A549 (cell line): ENCODE data around the gene STAG3. TPM values are rescaled to one million over a fixed set of nuclear protein-coding genes. Genes with fewer than 3 reads are reported as not detected.

Source experiments
- ATAC-seq, 2 experiments: fragments of 200-7000 bp in 1 of 2; fragments of >200 bp in 1 of 2; cut with Nextera tagmentation in 1 of 2; cut with Tn5 transposase in 1 of 2; 3 replicates each; pipeline versions ENCODE4 v1.8.0 to v1.9.1; 2018 to 2020; ENCODE audit warnings: mild to moderate bottlenecking in 1 of 2, moderate library complexity in 1 of 2
- CTCF ChIA-PET: fragments of 300-600 bp; sonication (Branson Sonifier 250); formaldehyde crosslinking; extraction: SDS; loops from one replicate; lab custom pipeline; 2021; ENCODE audit warnings: antibody characterized with exemption, inconsistent platforms; lab: Yijun Ruan, JAX
- POLR2A ChIA-PET: fragments of 350-600 bp; formaldehyde crosslinking; extraction: SDS; loops from one replicate; lab custom pipeline; 2021; ENCODE audit warnings: antibody characterized with exemption, inconsistent platforms; lab: Yijun Ruan, JAX
- DNase-seq, 2 experiments: peaks; one replicate each; pipeline versions ENCODE4 v3.0.0 to v3.0.0-alpha.2; 2011 to 2016; ENCODE audit warnings: low read depth in 1 of 2, low spot score in 1 of 2
- FAIRE-seq: peaks from 2 replicates; lab custom pipeline; 2011; peaks lifted over from hg19 to GRCh38; lab: Jason Lieb, UNC
- H3K27ac ChIP-seq, 2 experiments: fragments of >200 bp; sonication (Bioruptor Twin); formaldehyde crosslinking; 3 replicates each; pipeline ENCODE4 v1.5.1; 2016 to 2017
- H3K4me1 ChIP-seq: fragments of >200 bp; sonication (Bioruptor Twin); formaldehyde crosslinking; 3 replicates; pipeline ENCODE4 v1.6.1; 2016
- H3K4me2 ChIP-seq: fragments of >200 bp; sonication (Bioruptor Twin); formaldehyde crosslinking; 3 replicates; pipeline ENCODE4 v1.6.1; 2016
- H3K4me3 ChIP-seq: fragments of >200 bp; sonication (Bioruptor Twin); formaldehyde crosslinking; 3 replicates; pipeline ENCODE4 v1.5.1; 2016
- H3K9me3 ChIP-seq: fragments of >200 bp; sonication (Bioruptor Twin); formaldehyde crosslinking; 3 replicates; pipeline ENCODE4 v1.6.1; 2016
- CBX2 ChIP-seq: fragments of 200-600 bp; sonication (generic); IDR thresholded peaks from 2 replicates; pipeline ENCODE4 v1.6.1; 2016; ENCODE audit warnings: low read depth, mild to moderate bottlenecking, borderline replicate concordance
- CBX8 ChIP-seq: fragments of 200-600 bp; sonication (generic); IDR thresholded peaks from 2 replicates; pipeline ENCODE4 v1.6.1; 2016
- EHMT2 ChIP-seq: fragments of 200-600 bp; sonication (generic); IDR thresholded peaks from 2 replicates; pipeline ENCODE4 v1.6.1; 2016; ENCODE audit warnings: antibody characterized with exemption, low read depth, mild to moderate bottlenecking, moderate library complexity
- HDAC2 ChIP-seq: fragments of 200-600 bp; sonication (generic); IDR thresholded peaks from 2 replicates; pipeline ENCODE4 v1.6.1; 2016
- HEYL ChIP-seq: fragments of 250-450 bp; sonication (Bioruptor Pico); IDR thresholded peaks from 2 replicates; pipeline ENCODE4 v1.8.0; 2021; ENCODE audit warnings: mild to moderate bottlenecking, moderate library complexity
- HOXB5 ChIP-seq: fragments of 250-450 bp; sonication (Bioruptor Pico); IDR thresholded peaks from 2 replicates; pipeline ENCODE4 v1.5.0; 2020; ENCODE audit warnings: mild to moderate bottlenecking, moderate library complexity
- MAFK ChIP-seq: fragments of 450-650 bp; IDR thresholded peaks from 2 replicates; pipeline ENCODE4 v1.6.1; 2014; ENCODE audit not compliant: partially characterized antibody
- MYC ChIP-seq: IDR thresholded peaks from 2 replicates; pipeline ENCODE4 v1.6.1; 2012; ENCODE audit warnings: mild to moderate bottlenecking, inconsistent platforms, low read length, improper control_type of control experiment, borderline replicate concordance
- PHF8 ChIP-seq: fragments of 200-600 bp; sonication (generic); IDR thresholded peaks from 2 replicates; pipeline ENCODE4 v1.6.1; 2016; ENCODE audit warnings: low read depth, mild to moderate bottlenecking, antibody characterized with exemption, moderate library complexity, borderline replicate concordance
- SMC3 ChIP-seq: fragments of >200 bp; sonication (Bioruptor Twin); formaldehyde crosslinking; IDR thresholded peaks from 3 replicates; pipeline ENCODE4 v1.6.1; 2018; ENCODE audit warnings: inconsistent platforms
- SREBF2 ChIP-seq: fragments of 450-650 bp; IDR thresholded peaks from 2 replicates; pipeline ENCODE4 v1.6.1; 2014; ENCODE audit warnings: mild to moderate bottlenecking, moderate library complexity
- ZNF302 ChIP-seq: fragments of 250-450 bp; sonication (Bioruptor Pico); IDR thresholded peaks from 2 replicates; pipeline ENCODE4 v1.9.0; 2021; ENCODE audit warnings: inconsistent platforms, mild to moderate bottlenecking, moderate library complexity
- WGBS: methylation state at CpG from one replicate; pipeline ENCODE4 v1.1.6; 2017; ENCODE audit errors: missing lambda C conversion rate; 5-methylcytosine and 5-hydroxymethylcytosine counted together
- polyA plus RNA-seq, 4 experiments: library from polyadenylated mRNA; depleted of rRNA in 3 of 4; stranded (reverse); fragments of >200 nt; fragmentation: RNase III in 1 of 4; extraction: RNeasy Plus Mini Kit Qiagen cat#74134 plus additional on column Dnase treatment in 1 of 4; gene quantifications; 2 replicates in 3 of 4; 3 replicates in 1 of 4; pipeline ENCODE4 v1.2.3, GENCODE V29; 2011 to 2017
- TF ChIP-seq, protein P1 (sequence below): fragments of >200 bp; sonication (Bioruptor Twin); formaldehyde crosslinking; IDR thresholded peaks from 3 replicates; pipeline ENCODE4 v1.6.1; 2016
- TF ChIP-seq, protein P2 (sequence below): IDR thresholded peaks from 2 replicates; pipeline ENCODE4 v1.6.1; 2012
- TF ChIP-seq, protein P3 (sequence below): fragments of 450-650 bp; IDR thresholded peaks from 2 replicates; pipeline ENCODE4 v1.6.1; 2014; ENCODE audit warnings: antibody characterized with exemption

Gene STAG3
- polyA plus RNA-seq, 2 of the 4 experiments (the other 2 are of a cell fraction), result 0.25 to 0.50 TPM

DNA sequence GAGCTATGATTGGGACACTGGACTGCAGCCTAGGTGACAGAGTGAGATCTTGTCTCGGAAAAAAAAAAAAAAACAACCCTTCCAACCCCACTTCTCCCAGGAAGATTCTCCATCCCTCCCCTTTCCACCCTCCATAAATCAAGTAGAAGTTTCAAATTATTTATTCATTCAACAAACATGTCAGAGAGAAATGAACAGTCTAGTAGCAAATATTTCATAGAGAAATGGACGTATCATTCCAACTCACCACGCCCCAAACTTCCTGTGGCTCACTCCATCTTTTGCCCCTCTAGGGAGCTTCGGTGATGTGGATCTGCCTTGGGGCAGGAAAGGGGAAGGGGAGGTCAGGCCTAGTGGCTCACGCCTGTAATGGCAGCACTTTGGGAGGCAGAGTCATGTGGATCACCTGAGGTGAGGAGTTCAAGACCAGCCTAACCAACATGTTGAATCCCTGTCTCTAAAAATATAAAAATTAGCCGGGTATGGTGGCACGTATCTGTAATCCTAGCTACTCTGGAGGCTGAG lies 18.6 kb upstream of the STAG3 start:
- no peak for FAIRE-seq
- H3K4me2 ChIP-seq, result peak overlapping the region; percentile 100
- 66% methylated on average over 7 of the region's 7 CpGs for WGBS
- H3K27ac ChIP-seq, result peak overlapping the region; percentile 83 to 96
- TF ChIP-seq SMC3, result no peak
- TF ChIP-seq HEYL, result no peak
- TF ChIP-seq CBX2, result no peak
- TF ChIP-seq, protein P1, sequence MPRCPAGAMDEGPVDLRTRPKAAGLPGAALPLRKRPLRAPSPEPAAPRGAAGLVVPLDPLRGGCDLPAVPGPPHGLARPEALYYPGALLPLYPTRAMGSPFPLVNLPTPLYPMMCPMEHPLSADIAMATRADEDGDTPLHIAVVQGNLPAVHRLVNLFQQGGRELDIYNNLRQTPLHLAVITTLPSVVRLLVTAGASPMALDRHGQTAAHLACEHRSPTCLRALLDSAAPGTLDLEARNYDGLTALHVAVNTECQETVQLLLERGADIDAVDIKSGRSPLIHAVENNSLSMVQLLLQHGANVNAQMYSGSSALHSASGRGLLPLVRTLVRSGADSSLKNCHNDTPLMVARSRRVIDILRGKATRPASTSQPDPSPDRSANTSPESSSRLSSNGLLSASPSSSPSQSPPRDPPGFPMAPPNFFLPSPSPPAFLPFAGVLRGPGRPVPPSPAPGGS, result no peak
- TF ChIP-seq MYC, result no peak
- no peak for TF ChIP-seq PHF8
- TF ChIP-seq ZNF302 (CRISPR knock-in tag), result no peak
- no peak for TF ChIP-seq CBX8
- TF ChIP-seq, all 56 proteins: peak for 0
- ChIA-PET CTCF (interaction anchor here (0.9 to 23.1 kb wide), 6 partner anchors 8 to 58 kb away, joined by 3 to 245 read pairs (median 4); partner anchors contain the start of gene GAL3ST4), POLR2A (interaction anchor here (0.6 to 1.1 kb wide), 2 partner anchors 10 to 189 kb away, joined by 3 to 13 read pairs; partner anchors contain the start of gene LAMTOR4)
- DNase-seq (peak in 1 of 2 experiments; percentile 41), ATAC-seq (peak in 1 of 2 experiments; percentile 2; a peak in 1 of 6 replicates)
- H3K4me1 ChIP-seq, result peaks cover 40% of the 10 kb centered on the region
- peak overlapping the region; percentile 90 for H3K4me3 ChIP-seq
- H3K9me3 ChIP-seq, result no peaks in the 10 kb centered on the region

DNA sequence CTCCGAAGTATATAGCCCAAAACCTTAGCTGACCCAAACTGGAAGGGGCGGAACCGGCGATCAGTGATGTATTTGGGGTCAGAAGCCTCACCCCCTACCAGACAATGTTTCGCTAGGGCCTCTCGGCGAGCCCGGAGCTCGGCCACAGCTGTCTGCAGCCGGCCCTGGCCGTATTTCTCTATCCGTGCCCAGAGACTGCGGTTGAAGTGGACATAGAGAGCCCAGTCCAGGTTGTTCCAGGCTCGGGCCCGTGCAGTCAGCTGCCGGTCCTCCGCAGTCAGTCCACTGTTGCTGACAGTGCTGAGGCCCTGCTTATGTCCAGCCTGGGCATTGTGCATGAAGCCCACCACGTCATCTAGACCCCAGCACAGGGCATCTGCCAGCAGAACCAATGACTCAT lies 17.7 kb upstream of the STAG3 start:
- H3K27ac ChIP-seq, result no peak overlapping the region
- peaks cover 31% of the 10 kb centered on the region for H3K4me1 ChIP-seq
- ATAC-seq, result no peak
- 87% methylated on average over 13 of the region's 18 CpGs for WGBS
- FAIRE-seq, result no peak
- H3K4me2 ChIP-seq, result no peak overlapping the region
- no peaks in the 10 kb centered on the region for H3K9me3 ChIP-seq
- DNase-seq, result no peak
- ChIA-PET CTCF (interaction anchor here (1.1 to 23.1 kb wide), 5 partner anchors 8 to 57 kb away, joined by 3 to 245 read pairs (median 5); partner anchors contain the start of gene GAL3ST4), POLR2A (interaction anchor here (0.6 kb wide), 1 partner anchor 28 kb away, joined by 7 read pairs; no protein-coding TSS in a partner anchor)
- TF ChIP-seq MAFK (no peak), EHMT2 (no peak), HDAC2 (no peak), HOXB5 (CRISPR knock-in tag) (no peak)
- TF ChIP-seq, protein P2, sequence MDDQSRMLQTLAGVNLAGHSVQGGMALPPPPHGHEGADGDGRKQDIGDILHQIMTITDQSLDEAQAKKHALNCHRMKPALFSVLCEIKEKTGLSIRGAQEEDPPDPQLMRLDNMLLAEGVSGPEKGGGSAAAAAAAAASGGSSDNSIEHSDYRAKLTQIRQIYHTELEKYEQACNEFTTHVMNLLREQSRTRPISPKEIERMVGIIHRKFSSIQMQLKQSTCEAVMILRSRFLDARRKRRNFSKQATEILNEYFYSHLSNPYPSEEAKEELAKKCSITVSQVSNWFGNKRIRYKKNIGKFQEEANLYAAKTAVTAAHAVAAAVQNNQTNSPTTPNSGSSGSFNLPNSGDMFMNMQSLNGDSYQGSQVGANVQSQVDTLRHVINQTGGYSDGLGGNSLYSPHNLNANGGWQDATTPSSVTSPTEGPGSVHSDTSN, result no peak
- TF ChIP-seq, protein P1, result no peak
- H3K4me3 ChIP-seq, result no peak overlapping the region

DNA sequence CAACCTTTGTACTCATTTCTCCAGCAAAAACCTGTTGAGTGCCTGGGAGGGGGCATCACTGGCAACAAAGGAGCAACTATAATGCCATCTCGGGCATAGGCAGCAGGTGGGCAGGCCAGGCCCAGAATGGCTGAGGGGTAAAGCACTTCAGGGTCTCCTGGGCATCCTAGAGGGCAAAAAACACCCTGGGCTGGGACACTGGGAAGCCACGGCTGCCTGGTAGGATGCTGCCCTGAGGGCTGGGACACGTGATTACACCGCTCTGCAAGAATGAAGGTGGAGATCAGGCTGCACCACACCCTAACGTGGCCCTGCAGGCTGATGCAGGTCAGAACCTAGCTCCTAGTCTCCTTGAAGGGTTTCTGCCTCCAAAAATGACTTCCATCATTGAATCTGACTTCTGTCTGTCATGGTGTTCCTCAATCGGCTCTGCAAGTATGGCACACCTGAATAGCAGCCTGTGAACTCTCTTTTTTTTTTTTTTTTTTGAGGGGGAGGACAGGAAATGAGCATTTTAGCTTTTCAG lies 14.6 kb upstream of the STAG3 start:
- TF ChIP-seq SREBF2, result no peak
- TF ChIP-seq, protein P3, sequence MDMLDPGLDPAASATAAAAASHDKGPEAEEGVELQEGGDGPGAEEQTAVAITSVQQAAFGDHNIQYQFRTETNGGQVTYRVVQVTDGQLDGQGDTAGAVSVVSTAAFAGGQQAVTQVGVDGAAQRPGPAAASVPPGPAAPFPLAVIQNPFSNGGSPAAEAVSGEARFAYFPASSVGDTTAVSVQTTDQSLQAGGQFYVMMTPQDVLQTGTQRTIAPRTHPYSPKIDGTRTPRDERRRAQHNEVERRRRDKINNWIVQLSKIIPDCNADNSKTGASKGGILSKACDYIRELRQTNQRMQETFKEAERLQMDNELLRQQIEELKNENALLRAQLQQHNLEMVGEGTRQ, result 0 out of 2 replicates have a peak, but pooled peaks have one; percentile 22
- H3K9me3 ChIP-seq, result no peaks in the 10 kb centered on the region
- H3K27ac ChIP-seq, result peak overlapping the region in 1 of 2 experiments; percentile 49; a peak in 1 of 6 replicates
- POLR2A ChIA-PET, result interaction anchor here (0.7 to 1.3 kb wide), 2 partner anchors 8 to 14 kb away, joined by 4 to 6 read pairs; partner anchors contain the start of genes GPC2 and STAG3
- ATAC-seq (peak; percentile 14 to 33; a peak in 1 of 6 replicates), FAIRE-seq (no peak), DNase-seq (peak in 1 of 2 experiments; percentile 45)
- peaks cover 16% of the 10 kb centered on the region for H3K4me1 ChIP-seq
- peak overlapping the region; percentile 37 for H3K4me2 ChIP-seq
- WGBS, result 28% methylated on average over 6 of the region's 6 CpGs
- H3K4me3 ChIP-seq, result no peak overlapping the region
- CTCF ChIA-PET, result interaction anchor here (1.3 kb wide), 1 partner anchor 31 kb away, joined by 3 read pairs; no protein-coding TSS in a partner anchor
